Globus pallidus (tissue), 1 donor: ENCODE results near the gene MTF2.
"Not testable (repeated sequence)": the region's sequence is repeated elsewhere in the genome, so short reads cannot be mapped to it uniquely, and the experiment has no call there.

Source experiments
- DNase-seq: peaks from one replicate; pipeline ENCODE4 v3.0.0-alpha.2; 2015; ENCODE audit warnings: low spot score

MTF2 gene

GRCh38 chr1:93143136-93143535 is 64.1 kb downstream of the MTF2 start:
- no peak for DNase-seq

DNA sequence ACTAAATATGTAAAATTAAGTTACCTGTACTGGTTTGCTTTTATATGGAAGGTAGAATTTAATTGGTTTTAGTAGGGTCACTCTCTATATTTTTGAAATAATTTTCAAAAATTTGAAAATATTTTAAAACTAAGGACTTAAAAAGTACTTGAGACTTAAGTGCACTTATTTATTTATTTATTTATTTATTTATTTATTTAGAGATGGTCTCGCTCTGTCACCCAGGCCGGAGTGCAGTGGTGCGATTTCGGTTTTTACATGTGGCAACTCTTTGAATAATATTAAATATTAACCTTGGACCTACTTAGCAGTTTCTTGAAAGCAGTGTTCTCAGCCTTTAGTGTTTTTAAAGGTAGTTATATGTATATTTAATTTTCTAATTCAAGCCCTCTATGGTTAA is 64.7 kb downstream of the MTF2 start:
- no peak for DNase-seq

GRCh38 chr1:93148001-93148400 is 68.9 kb downstream of the MTF2 start:
- no peak for DNase-seq

DNA sequence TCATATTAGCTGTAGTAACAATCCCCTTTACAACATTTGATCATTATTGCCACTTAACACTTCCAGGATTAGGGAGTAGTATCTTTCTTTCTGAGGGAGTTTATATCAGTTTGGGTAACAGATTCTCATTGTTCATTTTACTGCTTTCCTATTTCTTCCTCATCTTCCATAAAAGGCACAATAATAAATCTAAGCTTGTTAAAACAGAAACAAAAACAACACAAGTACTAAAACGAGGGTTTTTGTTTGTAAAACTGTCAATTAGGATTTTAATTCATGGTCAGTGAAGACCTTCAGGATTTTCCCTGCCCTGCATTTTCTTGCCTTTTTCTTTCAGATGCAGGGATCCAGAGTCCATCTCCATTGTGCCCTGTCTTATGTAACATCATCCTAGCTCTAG is 71.6 kb downstream of the MTF2 start:
- DNase-seq = no peak

GRCh38 chr1:93151474-93151873 is 72.4 kb downstream of the MTF2 start:
- no peak for DNase-seq

DNA sequence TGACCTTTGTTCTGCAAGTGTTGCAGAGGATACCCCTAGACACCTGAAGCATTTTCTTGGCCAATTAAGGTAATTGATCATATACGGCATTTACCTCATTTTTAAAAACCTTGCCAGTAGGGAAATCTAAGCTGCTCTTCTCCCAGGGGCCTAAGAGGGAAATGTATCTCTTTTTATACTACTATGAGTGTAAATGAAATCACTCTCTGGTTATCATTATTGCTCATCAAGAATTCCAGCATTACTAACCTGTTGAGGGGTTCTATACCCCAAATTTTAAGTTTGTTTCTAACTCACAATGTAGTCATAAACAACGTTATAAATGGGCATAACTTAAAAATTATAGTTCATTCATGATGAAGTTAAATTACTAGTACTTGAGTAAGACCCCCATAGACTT is 73.8 kb downstream of the MTF2 start:
- no peak for DNase-seq

DNA sequence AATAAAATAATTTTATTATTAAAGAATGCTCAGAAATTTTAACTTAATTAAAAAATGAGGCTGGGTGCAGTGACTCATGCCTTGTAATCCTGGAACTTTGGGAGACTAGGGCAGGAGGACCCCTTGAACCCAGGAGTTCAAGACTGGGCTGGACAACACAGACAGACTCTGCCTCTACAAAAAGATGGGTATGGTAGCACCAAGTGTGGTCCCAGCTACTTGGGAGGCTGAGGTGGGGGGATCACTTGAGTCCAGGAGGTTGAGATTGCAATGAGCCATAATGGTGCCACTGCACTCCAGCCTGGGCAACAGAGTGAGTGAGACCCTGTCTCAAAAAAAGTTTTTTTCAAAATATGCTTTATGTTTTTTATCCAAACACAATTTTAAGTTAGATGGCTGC is 75.8 kb downstream of the MTF2 start:
- no peak for DNase-seq

GRCh38 chr1:93155335-93155734 is 76.3 kb downstream of the MTF2 start:
- no peak for DNase-seq

DNA sequence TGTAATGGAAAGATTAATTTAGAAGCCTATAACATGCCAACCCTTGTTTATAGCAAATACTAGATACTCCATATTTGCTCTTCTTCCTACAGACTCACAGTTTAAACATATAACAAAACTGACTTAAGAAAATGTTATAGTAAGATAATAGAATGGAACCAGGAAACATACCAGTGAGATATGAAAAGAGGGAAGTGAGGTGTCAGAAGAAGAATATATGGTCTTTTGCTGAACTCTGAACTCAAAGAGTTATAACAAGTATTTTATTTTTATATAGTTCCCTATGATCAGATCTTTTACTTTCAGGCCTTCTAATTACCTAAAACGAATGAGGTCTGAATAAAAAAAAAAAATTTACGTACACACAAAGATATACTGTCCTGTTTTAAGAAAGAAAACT is 80.3 kb downstream of the MTF2 start:
- DNase-seq = no peak

DNA sequence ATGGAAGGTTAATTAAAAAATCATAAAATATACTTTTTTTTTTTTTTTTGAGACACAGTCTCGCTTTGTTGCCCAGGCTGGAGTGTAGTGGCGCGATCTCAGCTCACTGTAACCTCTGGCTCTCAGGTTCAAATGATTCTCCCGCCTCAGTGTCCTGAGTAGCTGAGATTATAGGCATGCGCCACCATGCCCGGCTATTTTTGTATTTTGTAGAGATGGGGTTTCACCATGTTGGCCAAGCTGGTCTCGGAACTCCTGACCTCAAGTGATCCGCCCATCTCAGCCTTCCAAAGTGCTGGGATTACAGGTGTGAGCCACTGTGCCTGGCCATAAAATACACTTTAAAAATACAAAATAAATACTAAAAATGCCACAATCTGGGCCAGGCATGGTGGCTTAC is 84.2 kb downstream of the MTF2 start:
- DNase-seq = not testable (repeated sequence)

- DNase-seq = no peak
Observed at GRCh38 chr1:93164816-93165215, 85.7 kb downstream of the MTF2 start.

DNA sequence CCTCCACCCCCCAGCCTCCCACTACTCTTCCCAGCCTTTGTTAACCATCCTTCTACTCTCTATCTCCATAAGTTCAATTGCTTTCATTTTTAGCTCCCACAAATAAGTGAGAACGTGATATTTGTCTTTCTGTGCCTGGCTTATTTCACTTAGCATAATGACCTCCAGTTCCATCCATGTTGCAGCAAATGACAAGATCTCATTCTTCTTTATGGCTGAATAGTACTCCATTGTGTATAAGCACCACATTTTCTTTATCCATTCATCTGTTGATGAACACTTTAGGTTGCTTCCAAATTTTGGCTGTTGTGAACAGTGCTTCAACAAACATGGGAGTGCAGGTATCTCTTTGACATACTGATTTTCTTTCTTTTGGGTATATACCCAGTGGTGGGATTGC is 86.8 kb downstream of the MTF2 start:
- not testable (repeated sequence) for DNase-seq

DNA sequence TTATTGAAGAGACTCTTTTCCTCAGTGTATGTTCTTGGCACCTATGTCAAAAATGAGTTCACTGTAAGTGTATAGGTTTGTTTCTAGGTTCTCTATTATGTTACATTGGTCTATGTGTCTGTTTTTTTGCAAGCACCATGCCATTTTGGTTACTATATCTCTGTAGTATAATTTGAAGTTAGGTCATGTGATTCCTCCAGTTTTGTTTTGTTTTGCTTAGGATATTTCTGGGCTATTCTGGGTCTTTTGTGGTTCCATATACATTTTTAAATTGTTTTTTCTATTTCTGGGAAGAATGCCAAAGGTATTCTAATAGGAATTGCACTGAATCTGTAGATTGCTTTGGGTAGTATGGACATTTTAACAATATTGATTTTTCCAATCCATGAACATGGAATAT is 87.9 kb downstream of the MTF2 start:
- no peak for DNase-seq

DNA sequence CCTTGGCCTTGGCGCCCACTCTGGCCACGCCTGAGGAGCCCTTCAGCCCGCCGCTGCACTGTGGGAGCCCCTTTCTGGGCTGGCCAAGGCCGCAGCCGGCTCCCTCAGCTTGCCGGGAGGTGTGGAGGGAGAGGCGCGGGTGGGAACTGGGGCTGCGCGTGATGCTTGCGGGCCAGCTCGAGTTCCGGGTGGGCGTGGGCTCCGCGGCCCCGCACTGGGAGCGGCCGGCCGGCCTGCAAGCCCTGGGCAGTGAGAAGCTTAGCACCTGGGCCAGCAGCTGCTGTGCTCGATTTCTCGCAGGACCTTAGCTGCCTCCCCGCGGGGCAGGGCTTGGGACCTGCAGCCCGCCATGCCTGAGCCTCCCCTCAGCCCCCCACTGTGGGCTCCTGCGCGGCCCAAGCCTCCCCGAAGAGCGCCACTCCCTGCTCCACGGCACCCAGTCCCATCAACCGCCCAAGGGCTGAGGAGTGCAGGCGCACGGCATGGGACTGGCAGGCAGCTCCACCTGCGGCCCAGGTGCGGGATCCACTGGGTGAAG is 91.1 kb downstream of the MTF2 start:
- not testable (repeated sequence) for DNase-seq

DNA sequence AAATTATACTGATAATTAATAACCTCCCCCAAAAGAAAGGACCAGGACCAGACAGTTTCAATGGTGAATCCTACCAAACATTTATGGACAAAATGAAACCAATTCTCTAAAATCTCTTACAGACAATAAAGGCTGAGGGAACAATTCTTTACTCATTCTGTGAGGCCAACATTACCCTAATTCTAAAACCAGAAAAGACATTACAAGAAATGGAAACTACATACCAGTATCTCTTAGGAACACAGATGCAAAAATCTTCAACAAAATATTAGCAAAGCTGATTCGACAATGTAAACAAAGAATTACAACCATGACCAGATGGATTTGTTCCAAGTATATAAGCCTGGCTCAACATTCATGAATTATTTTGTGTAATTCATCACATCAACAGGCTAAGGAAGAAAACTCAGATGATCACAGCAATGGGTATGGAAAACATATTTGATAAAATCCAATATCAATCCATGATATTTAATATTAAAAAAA is 92.5 kb downstream of the MTF2 start:
- no peak for DNase-seq

DNA sequence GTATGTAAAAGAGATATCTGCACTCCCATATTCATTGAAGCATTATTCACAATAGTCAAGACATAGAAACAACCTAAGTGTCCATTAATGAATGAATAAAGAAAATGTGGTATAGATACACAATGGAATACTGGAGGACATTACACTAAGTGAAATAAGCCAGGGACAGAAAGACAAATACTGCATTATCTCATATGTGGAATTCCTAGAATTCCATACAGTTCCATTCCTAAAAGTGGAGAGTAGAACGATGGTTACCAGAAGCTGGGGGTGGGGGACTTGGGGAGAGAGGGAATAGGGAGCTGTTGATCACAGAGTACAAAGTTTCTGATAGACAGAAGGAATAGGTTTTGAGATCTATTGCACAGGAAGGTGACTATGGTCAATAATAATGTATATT is 93.7 kb downstream of the MTF2 start:
- DNase-seq = no peak

DNA sequence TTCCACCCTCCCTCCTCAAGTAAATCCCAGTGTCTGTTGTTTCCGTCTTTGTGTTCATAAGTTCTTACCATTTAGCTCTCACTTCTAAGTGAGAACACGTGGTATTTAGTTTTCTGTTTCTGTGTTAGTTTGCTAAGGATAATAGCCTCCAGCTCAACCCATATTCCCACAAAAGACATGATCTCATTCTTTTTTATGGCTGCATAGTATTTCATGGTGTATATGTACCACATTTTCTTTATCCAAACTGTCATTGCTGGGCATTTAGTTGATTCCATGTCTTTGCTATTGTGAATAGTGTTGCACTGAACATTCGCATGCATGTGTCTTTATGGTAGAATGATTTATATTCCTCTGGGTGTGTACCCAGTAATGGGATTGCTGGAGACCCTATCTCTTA is 95.6 kb downstream of the MTF2 start:
- not testable (repeated sequence) for DNase-seq

DNA sequence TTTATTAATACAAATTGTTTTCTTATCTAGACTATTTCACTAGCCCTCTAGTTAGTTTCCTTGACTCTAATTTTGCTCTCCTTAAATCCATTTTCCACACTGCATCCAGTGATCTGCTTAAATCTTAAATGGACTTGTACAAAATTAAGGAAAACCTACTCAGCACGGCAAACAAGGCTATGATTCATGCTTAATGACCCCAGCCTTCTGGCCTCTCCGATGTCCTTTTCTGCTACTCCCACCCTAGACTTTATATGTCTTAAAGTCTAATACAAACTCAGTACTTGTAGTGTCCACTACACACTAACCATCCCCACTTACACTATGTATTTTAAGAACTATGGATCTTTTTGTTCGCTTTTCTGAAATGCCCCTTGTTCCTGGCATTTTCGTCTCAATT is 98.9 kb downstream of the MTF2 start:
- no peak for DNase-seq

GRCh38 chr1:93178418-93178817 is 99.3 kb downstream of the MTF2 start:
- no peak for DNase-seq

- peak; percentile 98 for DNase-seq
Observed at GRCh38 chr1:93179886-93180722, 101.0 kb downstream of the MTF2 start, which contains the start of gene TMED5. Gene TMED5, minus strand, starts transcription at chr1:93180413. Its CDS starts 171 bp downstream, at chr1:93180242.

GRCh38 chr1:93180723-93181613 is 101.9 kb downstream of the MTF2 start, which contains the start of gene CCDC18:
Gene CCDC18, plus strand, starts transcription at chr1:93180724. Its CDS starts 2,638 bp downstream, at chr1:93183362.
- no peak for DNase-seq

- DNase-seq = no peak
Observed at GRCh38 chr1:93186667-93187066, 107.6 kb downstream of the MTF2 start.
